Measurements from ENCODE around the gene TSPAN14. TPM values are rescaled to one million over a fixed set of nuclear protein-coding genes. Genes with fewer than 3 reads are reported as not detected.

TSPAN14 gene
- total RNA-seq, 3 donors from 2014 or later = 75.5 to 96.5 (median 81.0) TPM

- Histone ChIP-seq H3K4me3 (peak within 1 kb of the TSS; percentile 63), H3K4me1 (ENCODE audit: low read depth) (peaks cover 35% of the 10 kb centered on the region), H3K9me3 (no peaks in the 10 kb centered on the region), H3K36me3 (ENCODE audit: low read depth) (no peaks in the 10 kb centered on the region)
- peak; percentile 90 to 93 (median 91) for DNase-seq
- no peak for TF ChIP-seq CTCF (IDR thresholded peaks at IDR 0.05)
- intact Hi-C loops (cut with DNase I, micrococcal nuclease) = no loop called here
- peak; percentile 88 for ATAC-seq
Measured at GRCh38 chr10:80408242-80409101, 45.6 kb upstream of the TSPAN14 start, which contains the start of gene PRXL2A. PRXL2A (plus strand) TSS chr10:80408551; CDS start chr10:80420468, 11,917 bp downstream.

DNA sequence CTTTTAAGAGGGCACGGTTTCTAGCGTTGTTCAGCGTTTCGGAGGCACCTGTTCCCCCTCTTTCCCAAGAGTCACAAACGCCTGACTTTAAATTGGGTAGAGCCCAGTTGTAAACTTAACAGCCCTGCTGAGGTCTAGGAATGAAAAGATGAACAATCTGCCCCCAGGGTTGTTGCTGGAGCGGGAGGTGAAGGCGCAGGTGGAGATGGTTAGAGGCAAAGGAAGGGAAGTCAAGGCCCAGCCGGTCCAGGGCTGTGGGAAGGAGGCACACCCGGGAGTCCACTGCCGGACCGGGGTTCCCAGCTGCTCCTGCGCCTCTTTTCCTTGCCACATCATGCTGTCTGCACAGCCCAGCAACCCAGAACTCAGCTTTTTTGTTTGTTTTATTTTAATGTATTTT is 45.0 kb upstream of the TSPAN14 start:
- DNase-seq (peak; percentile 24 to 56 (median 55)), ATAC-seq (peak; percentile 4)
- Histone ChIP-seq H3K9me3 (no peaks in the 10 kb centered on the region), H3K36me3 (ENCODE audit: low read depth) (no peaks in the 10 kb centered on the region), H3K4me1 (ENCODE audit: low read depth) (peaks cover 41% of the 10 kb centered on the region), H3K4me3 (peak overlapping the region; percentile 63)
- intact Hi-C loops (cut with DNase I, micrococcal nuclease) = no loop called here
- TF ChIP-seq CTCF (IDR thresholded peaks at IDR 0.05) = no peak

DNA sequence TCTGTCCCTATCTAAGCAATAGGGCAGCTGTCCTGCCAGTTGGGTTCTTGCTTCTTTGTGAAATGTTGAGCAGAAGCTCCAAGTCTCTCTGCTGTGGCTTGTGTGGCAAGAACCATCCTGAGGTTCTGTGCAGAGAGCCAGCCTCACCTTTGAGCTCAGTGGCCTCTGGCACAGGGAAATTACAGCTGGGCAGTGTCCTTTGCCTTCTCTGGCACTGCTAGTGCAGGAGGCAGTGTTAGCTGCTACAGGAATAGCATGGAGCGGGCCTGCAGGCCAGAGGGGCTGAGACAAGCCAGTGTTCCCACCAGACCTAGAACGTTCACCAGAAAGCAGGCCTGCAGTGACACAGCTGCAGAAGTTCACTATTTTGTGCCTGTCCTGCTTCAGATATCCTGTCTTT is 44.0 kb upstream of the TSPAN14 start:
- TF ChIP-seq CTCF (IDR thresholded peaks at IDR 0.05) = no peak
- Histone ChIP-seq H3K9me3 (no peaks in the 10 kb centered on the region), H3K36me3 (ENCODE audit: low read depth) (no peaks in the 10 kb centered on the region), H3K4me3 (no peak overlapping the region), H3K4me1 (ENCODE audit: low read depth) (peaks cover 50% of the 10 kb centered on the region)
- ATAC-seq = peak; percentile 60
- intact Hi-C loops (cut with DNase I, micrococcal nuclease) = no loop called here
- peak in 2 of 3 donors; percentile 70 to 73 for DNase-seq

- ATAC-seq = peak; percentile 20
- Histone ChIP-seq H3K4me3 (no peak overlapping the region), H3K9me3 (no peaks in the 10 kb centered on the region), H3K4me1 (ENCODE audit: low read depth) (peaks cover 54% of the 10 kb centered on the region), H3K36me3 (ENCODE audit: low read depth) (no peaks in the 10 kb centered on the region)
- TF ChIP-seq CTCF (IDR thresholded peaks at IDR 0.05) = no peak
- intact Hi-C loops (cut with DNase I, micrococcal nuclease) = no loop called here
- DNase-seq = peak in 1 of 3 donors; percentile 49
Measured at GRCh38 chr10:80410578-80411145, 43.4 kb upstream of the TSPAN14 start.

DNA sequence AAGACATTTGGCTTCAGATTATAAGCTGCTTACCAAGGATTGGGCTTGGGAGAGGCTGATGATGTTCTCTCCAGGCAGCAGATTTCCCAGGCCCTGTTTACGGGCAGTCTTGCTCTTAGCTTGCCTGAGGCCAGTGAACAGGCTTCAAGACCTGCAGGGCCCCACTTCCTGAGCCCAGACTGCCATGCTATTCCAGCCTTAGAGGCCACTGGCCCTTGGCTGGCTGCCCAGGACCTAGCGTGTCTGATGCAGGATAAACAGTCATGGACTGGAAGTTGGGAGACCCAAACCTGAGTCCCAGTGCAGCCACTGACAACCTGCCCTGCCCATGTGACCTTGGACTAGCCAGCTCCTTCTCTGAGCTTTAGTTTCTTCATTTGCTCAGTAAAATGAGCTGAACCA is 42.8 kb upstream of the TSPAN14 start:
- H3K4me3 ChIP-seq = no peak overlapping the region
- ATAC-seq = no peak
- TF ChIP-seq CTCF (IDR thresholded peaks at IDR 0.05) = no peak
- intact Hi-C loops (cut with DNase I, micrococcal nuclease) = no loop called here
- no peaks in the 10 kb centered on the region for H3K9me3 ChIP-seq
- no peaks in the 10 kb centered on the region for H3K36me3 ChIP-seq (ENCODE audit: low read depth)
- H3K4me1 ChIP-seq (ENCODE audit: low read depth) = peaks cover 60% of the 10 kb centered on the region
- DNase-seq = peak in 2 of 3 donors; percentile 47 to 66
